ENCODE measurements around the gene ZNF366.

ZNF366 gene

DNA sequence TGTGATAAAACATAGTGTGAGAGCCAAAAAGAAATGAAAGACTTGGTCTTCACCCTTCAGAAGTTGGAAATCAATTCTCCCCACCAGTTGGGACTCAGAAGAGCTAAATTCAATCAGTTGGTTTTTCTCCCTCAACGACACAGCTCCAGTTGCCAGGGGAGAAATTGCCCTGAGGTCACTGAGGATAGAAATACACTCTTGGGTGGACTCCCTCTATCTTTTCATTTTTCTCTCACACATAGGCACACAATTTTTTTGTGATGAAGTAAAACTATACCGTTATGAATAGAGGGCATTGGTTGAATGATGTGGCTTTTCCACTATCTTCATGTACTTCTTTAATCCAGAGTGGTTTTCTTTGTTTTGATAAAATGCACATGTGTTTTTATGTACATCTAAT is 80.2 kb downstream of the ZNF366 start:
- TF ChIP-seq, protein P1, sequence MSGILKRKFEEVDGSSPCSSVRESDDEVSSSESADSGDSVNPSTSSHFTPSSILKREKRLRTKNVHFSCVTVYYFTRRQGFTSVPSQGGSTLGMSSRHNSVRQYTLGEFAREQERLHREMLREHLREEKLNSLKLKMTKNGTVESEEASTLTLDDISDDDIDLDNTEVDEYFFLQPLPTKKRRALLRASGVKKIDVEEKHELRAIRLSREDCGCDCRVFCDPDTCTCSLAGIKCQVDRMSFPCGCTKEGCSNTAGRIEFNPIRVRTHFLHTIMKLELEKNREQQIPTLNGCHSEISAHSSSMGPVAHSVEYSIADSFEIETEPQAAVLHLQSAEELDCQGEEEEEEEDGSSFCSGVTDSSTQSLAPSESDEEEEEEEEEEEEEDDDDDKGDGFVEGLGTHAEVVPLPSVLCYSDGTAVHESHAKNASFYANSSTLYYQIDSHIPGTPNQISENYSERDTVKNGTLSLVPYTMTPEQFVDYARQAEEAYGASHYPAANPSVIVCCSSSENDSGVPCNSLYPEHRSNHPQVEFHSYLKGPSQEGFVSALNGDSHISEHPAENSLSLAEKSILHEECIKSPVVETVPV (CRISPR knock-in tag; IDR thresholded peaks at IDR 0.05), result no peak
- no peak for TF ChIP-seq ARNTL (CRISPR knock-in tag; IDR thresholded peaks at IDR 0.05; ENCODE audit: borderline replicate concordance, low read depth)
- TF ChIP-seq, protein P2, sequence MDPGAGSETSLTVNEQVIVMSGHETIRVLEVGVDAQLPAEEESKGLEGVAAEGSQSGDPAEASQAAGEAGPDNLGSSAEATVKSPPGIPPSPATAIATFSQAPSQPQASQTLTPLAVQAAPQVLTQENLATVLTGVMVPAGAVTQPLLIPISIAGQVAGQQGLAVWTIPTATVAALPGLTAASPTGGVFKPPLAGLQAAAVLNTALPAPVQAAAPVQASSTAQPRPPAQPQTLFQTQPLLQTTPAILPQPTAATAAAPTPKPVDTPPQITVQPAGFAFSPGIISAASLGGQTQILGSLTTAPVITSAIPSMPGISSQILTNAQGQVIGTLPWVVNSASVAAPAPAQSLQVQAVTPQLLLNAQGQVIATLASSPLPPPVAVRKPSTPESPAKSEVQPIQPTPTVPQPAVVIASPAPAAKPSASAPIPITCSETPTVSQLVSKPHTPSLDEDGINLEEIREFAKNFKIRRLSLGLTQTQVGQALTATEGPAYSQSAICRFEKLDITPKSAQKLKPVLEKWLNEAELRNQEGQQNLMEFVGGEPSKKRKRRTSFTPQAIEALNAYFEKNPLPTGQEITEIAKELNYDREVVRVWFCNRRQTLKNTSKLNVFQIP (CRISPR knock-in tag; IDR thresholded peaks at IDR 0.05; ENCODE audit: borderline replicate concordance, low read depth), result no peak
- TF ChIP-seq TCF4 (CRISPR knock-in tag; IDR thresholded peaks at IDR 0.05; ENCODE audit: borderline replicate concordance), result no peak
- TF ChIP-seq ISL1 (CRISPR knock-in tag; IDR thresholded peaks at IDR 0.05), result no peak
- no peak for TF ChIP-seq ZNF70 (CRISPR knock-in tag; IDR thresholded peaks at IDR 0.05)
- no peak for TF ChIP-seq ZFP3 (CRISPR knock-in tag; IDR thresholded peaks at IDR 0.05)
- TF ChIP-seq, protein P3, sequence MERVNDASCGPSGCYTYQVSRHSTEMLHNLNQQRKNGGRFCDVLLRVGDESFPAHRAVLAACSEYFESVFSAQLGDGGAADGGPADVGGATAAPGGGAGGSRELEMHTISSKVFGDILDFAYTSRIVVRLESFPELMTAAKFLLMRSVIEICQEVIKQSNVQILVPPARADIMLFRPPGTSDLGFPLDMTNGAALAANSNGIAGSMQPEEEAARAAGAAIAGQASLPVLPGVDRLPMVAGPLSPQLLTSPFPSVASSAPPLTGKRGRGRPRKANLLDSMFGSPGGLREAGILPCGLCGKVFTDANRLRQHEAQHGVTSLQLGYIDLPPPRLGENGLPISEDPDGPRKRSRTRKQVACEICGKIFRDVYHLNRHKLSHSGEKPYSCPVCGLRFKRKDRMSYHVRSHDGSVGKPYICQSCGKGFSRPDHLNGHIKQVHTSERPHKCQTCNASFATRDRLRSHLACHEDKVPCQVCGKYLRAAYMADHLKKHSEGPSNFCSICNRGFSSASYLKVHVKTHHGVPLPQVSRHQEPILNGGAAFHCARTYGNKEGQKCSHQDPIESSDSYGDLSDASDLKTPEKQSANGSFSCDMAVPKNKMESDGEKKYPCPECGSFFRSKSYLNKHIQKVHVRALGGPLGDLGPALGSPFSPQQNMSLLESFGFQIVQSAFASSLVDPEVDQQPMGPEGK (CRISPR knock-in tag; IDR thresholded peaks at IDR 0.05; ENCODE audit: borderline replicate concordance), result no peak
- no peak for TF ChIP-seq OSR1 (CRISPR knock-in tag; IDR thresholded peaks at IDR 0.05)
- TF ChIP-seq, protein P4, sequence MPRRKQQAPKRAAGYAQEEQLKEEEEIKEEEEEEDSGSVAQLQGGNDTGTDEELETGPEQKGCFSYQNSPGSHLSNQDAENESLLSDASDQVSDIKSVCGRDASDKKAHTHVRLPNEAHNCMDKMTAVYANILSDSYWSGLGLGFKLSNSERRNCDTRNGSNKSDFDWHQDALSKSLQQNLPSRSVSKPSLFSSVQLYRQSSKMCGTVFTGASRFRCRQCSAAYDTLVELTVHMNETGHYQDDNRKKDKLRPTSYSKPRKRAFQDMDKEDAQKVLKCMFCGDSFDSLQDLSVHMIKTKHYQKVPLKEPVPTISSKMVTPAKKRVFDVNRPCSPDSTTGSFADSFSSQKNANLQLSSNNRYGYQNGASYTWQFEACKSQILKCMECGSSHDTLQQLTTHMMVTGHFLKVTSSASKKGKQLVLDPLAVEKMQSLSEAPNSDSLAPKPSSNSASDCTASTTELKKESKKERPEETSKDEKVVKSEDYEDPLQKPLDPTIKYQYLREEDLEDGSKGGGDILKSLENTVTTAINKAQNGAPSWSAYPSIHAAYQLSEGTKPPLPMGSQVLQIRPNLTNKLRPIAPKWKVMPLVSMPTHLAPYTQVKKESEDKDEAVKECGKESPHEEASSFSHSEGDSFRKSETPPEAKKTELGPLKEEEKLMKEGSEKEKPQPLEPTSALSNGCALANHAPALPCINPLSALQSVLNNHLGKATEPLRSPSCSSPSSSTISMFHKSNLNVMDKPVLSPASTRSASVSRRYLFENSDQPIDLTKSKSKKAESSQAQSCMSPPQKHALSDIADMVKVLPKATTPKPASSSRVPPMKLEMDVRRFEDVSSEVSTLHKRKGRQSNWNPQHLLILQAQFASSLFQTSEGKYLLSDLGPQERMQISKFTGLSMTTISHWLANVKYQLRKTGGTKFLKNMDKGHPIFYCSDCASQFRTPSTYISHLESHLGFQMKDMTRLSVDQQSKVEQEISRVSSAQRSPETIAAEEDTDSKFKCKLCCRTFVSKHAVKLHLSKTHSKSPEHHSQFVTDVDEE (CRISPR knock-in tag; IDR thresholded peaks at IDR 0.05), result no peak
- ATAC-seq, result no peak

DNA sequence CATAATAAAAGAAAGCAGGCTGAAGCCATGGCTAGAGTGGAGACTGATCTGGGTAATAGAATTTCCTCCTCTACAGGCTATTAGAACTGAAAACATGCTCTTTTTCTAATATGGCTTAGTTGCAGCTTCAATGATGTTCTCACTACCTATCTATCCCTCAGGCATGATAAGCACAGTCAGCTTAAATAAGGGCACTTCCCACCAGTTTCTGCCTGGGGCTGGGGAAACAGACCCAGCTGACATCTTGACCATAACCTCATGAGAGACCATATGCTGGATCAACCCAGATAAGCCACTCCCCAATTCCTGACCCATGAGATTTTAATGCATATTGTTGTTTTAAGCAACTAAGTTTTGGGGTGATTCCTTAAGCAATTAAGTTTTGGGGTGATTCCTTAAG is 81.2 kb downstream of the ZNF366 start:
- TF ChIP-seq GLIS3 (CRISPR knock-in tag; IDR thresholded peaks at IDR 0.05), result no peak
- TF ChIP-seq CSDC2 (CRISPR knock-in tag; IDR thresholded peaks at IDR 0.05), result no peak
- TF ChIP-seq, protein P2 (CRISPR knock-in tag; IDR thresholded peaks at IDR 0.05; ENCODE audit: borderline replicate concordance, low read depth), result no peak
- TF ChIP-seq ZFP3 (CRISPR knock-in tag; IDR thresholded peaks at IDR 0.05), result no peak
- no peak for TF ChIP-seq RARB (CRISPR knock-in tag; IDR thresholded peaks at IDR 0.05)
- TF ChIP-seq ZNF8 (CRISPR knock-in tag; IDR thresholded peaks at IDR 0.05), result no peak
- no peak for TF ChIP-seq TOX (CRISPR knock-in tag; IDR thresholded peaks at IDR 0.05; ENCODE audit: borderline replicate concordance)
- ATAC-seq, result no peak

DNA sequence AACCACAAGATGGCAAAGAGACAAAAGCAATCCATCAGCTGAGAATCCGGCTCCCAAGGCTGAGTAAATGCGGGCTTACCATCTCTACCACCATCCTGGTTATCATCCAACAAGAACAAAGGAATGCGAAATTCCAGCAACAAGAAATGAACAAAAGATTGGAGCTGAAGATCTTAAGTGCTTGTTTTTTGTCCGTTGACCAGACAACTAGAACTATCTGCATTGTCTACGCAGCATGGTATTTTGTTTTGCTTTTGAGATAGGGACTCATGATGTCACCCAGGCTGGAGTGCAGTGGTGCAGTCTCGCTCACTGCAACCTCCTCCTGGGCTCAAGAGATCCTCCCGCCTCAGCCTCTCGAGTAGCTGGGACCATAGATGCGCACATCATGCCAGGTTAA is 88.9 kb downstream of the ZNF366 start:
- TF ChIP-seq, protein P1 (CRISPR knock-in tag; IDR thresholded peaks at IDR 0.05), result no peak
- TF ChIP-seq ZNF565 (CRISPR knock-in tag; conservative IDR thresholded peaks at IDR 0.05; ENCODE audit: low read depth), result no peak
- no peak for TF ChIP-seq TCF4 (CRISPR knock-in tag; IDR thresholded peaks at IDR 0.05; ENCODE audit: borderline replicate concordance)
- TF ChIP-seq RARB (CRISPR knock-in tag; IDR thresholded peaks at IDR 0.05), result no peak
- no peak for TF ChIP-seq ZC3H10 (CRISPR knock-in tag; IDR thresholded peaks at IDR 0.05)
- no peak for TF ChIP-seq ZFP30 (CRISPR knock-in tag; IDR thresholded peaks at IDR 0.05)
- TF ChIP-seq GLIS3 (CRISPR knock-in tag; IDR thresholded peaks at IDR 0.05), result no peak
- no peak for TF ChIP-seq ARNTL (CRISPR knock-in tag; IDR thresholded peaks at IDR 0.05; ENCODE audit: borderline replicate concordance, low read depth)
- no peak for TF ChIP-seq ESRRG (CRISPR knock-in tag; IDR thresholded peaks at IDR 0.05)
- TF ChIP-seq, protein P2 (CRISPR knock-in tag; IDR thresholded peaks at IDR 0.05; ENCODE audit: borderline replicate concordance, low read depth), result no peak
- no peak for TF ChIP-seq OSR1 (CRISPR knock-in tag; IDR thresholded peaks at IDR 0.05)
- no peak for TF ChIP-seq ISL1 (CRISPR knock-in tag; IDR thresholded peaks at IDR 0.05)
- ATAC-seq, result no peak

Measured in SK-N-SH treated with all-trans-retinoic acid at 6 μM for 48 hours (cell line).